Adipocyte (in vitro differentiated cells): ENCODE data around the gene TRAF5.
A peak's percentile ranks its signal among the peaks of the same experiment; 100 is the strongest.
"Not testable (repeated sequence)": the region's sequence is repeated elsewhere in the genome, so short reads cannot be mapped to it uniquely, and the experiment has no call there.

Source experiments
- DNase-seq: peaks from one replicate; pipeline ENCODE4 v3.0.0-alpha.2; 2015; ENCODE audit warnings: low read depth
- H3K27me3 ChIP-seq: replicated peaks from 2 replicates; pipeline ENCODE4 v1.7.0; 2013; ENCODE audit warnings: mild to moderate bottlenecking, low read length, moderate library complexity; ENCODE audit not compliant: control insufficient read depth, insufficient read depth
- H3K36me3 ChIP-seq: 2 replicates; pipeline ENCODE4 v1.7.0; 2013; ENCODE audit warnings: low read length, mild to moderate bottlenecking, moderate library complexity; ENCODE audit not compliant: control insufficient read depth, insufficient read depth, severe bottlenecking
- H3K4me1 ChIP-seq: 2 replicates; pipeline ENCODE4 v1.7.0; 2013; ENCODE audit warnings: mild to moderate bottlenecking, low read length, moderate library complexity; ENCODE audit not compliant: control insufficient read depth, insufficient read depth
- H3K4me3 ChIP-seq: 2 replicates; pipeline ENCODE4 v1.7.0; 2013; ENCODE audit warnings: mild to moderate bottlenecking, low read length, moderate library complexity
- H3K9ac ChIP-seq: 2 replicates; pipeline ENCODE4 v1.7.0; 2013; ENCODE audit warnings: mild to moderate bottlenecking, low read length, moderate library complexity
- H3K9me3 ChIP-seq: 2 replicates; pipeline ENCODE4 v1.7.0; 2013; ENCODE audit warnings: mild to moderate bottlenecking, low read length, moderate library complexity; ENCODE audit not compliant: control insufficient read depth

Gene TRAF5

GRCh38 chr1:211382714-211383480, 56.3 kb downstream of the TRAF5 start:
- no peaks in the 10 kb centered on the region for H3K9me3 ChIP-seq
- H3K4me3 ChIP-seq, result peak overlapping the region; percentile 86
- no peaks in the 10 kb centered on the region for H3K36me3 ChIP-seq
- no peaks in the 10 kb centered on the region for H3K27me3 ChIP-seq
- peak; percentile 95 for DNase-seq
- H3K9ac ChIP-seq, result peak overlapping the region; percentile 87
- H3K4me1 ChIP-seq, result peaks cover 21% of the 10 kb centered on the region

GRCh38 chr1:211384524-211384923, 57.9 kb downstream of the TRAF5 start:
- H3K36me3 ChIP-seq, result no peaks in the 10 kb centered on the region
- no peaks in the 10 kb centered on the region for H3K27me3 ChIP-seq
- H3K4me1 ChIP-seq, result peaks cover 18% of the 10 kb centered on the region
- H3K9me3 ChIP-seq, result no peaks in the 10 kb centered on the region
- no peak overlapping the region for H3K4me3 ChIP-seq
- H3K9ac ChIP-seq, result no peak overlapping the region
- no peak for DNase-seq

- peaks cover 18% of the 10 kb centered on the region for H3K4me1 ChIP-seq
- DNase-seq, result peak; percentile 69
- no peaks in the 10 kb centered on the region for H3K27me3 ChIP-seq
- H3K9ac ChIP-seq, result no peak overlapping the region
- H3K9me3 ChIP-seq, result no peaks in the 10 kb centered on the region
- H3K36me3 ChIP-seq, result peaks cover 3% of the 10 kb centered on the region
- H3K4me3 ChIP-seq, result no peak overlapping the region
Observed at GRCh38 chr1:211386921-211387320, 60.3 kb downstream of the TRAF5 start.

- not testable (repeated sequence) for H3K9ac ChIP-seq, H3K4me3 ChIP-seq, H3K4me1 ChIP-seq, DNase-seq, H3K9me3 ChIP-seq, H3K27me3 ChIP-seq
- H3K36me3 ChIP-seq, result peaks cover 25% of the 10 kb centered on the region
Observed at GRCh38 chr1:211390829-211391228, 64.2 kb downstream of the TRAF5 start.

GRCh38 chr1:211393203-211393602, 66.6 kb downstream of the TRAF5 start:
- no peak overlapping the region for H3K9ac ChIP-seq
- H3K4me3 ChIP-seq, result no peak overlapping the region
- no peaks in the 10 kb centered on the region for H3K4me1 ChIP-seq
- H3K9me3 ChIP-seq, result no peaks in the 10 kb centered on the region
- peaks cover 31% of the 10 kb centered on the region for H3K36me3 ChIP-seq
- H3K27me3 ChIP-seq, result no peaks in the 10 kb centered on the region
- DNase-seq, result no peak

GRCh38 chr1:211398266-211398930, 71.8 kb downstream of the TRAF5 start:
- not testable (repeated sequence) for H3K4me3 ChIP-seq, H3K27me3 ChIP-seq, DNase-seq, H3K4me1 ChIP-seq, H3K9ac ChIP-seq, H3K9me3 ChIP-seq
- peaks cover 16% of the 10 kb centered on the region for H3K36me3 ChIP-seq

GRCh38 chr1:211399851-211400393, 73.3 kb downstream of the TRAF5 start:
- not testable (repeated sequence) for H3K9ac ChIP-seq, H3K4me3 ChIP-seq, H3K9me3 ChIP-seq, H3K4me1 ChIP-seq, H3K36me3 ChIP-seq, DNase-seq, H3K27me3 ChIP-seq

- H3K27me3 ChIP-seq, H3K4me3 ChIP-seq, H3K36me3 ChIP-seq, H3K9ac ChIP-seq, H3K4me1 ChIP-seq, DNase-seq, H3K9me3 ChIP-seq: not testable (repeated sequence)
Observed at GRCh38 chr1:211401751-211402150, 75.1 kb downstream of the TRAF5 start.

- H3K4me3 ChIP-seq, H3K4me1 ChIP-seq, H3K9me3 ChIP-seq, DNase-seq, H3K27me3 ChIP-seq, H3K9ac ChIP-seq, H3K36me3 ChIP-seq: not testable (repeated sequence)
Observed at GRCh38 chr1:211406086-211406485, 79.5 kb downstream of the TRAF5 start.

GRCh38 chr1:211407749-211408148, 81.1 kb downstream of the TRAF5 start:
- not testable (repeated sequence) for H3K27me3 ChIP-seq, H3K4me3 ChIP-seq, H3K9me3 ChIP-seq, H3K4me1 ChIP-seq, H3K36me3 ChIP-seq, DNase-seq, H3K9ac ChIP-seq

GRCh38 chr1:211411639-211412038, 85.0 kb downstream of the TRAF5 start:
- no peaks in the 10 kb centered on the region for H3K9me3 ChIP-seq
- no peak for DNase-seq
- no peaks in the 10 kb centered on the region for H3K36me3 ChIP-seq
- H3K4me1 ChIP-seq, result peaks cover 4% of the 10 kb centered on the region
- H3K27me3 ChIP-seq, result no peaks in the 10 kb centered on the region
- H3K9ac ChIP-seq, result no peak overlapping the region
- no peak overlapping the region for H3K4me3 ChIP-seq
